ENCODE results near the gene LRRC8A.
"Not testable (repeated sequence)": the region's sequence is repeated elsewhere in the genome, so short reads cannot be mapped to it uniquely, and the experiment has no call there.

Gene LRRC8A

GRCh38 chr9:128940271-128940921, 58.5 kb downstream of the LRRC8A start:
- H3K27ac ChIP-seq = peak overlapping the region in 1 of 2 donors; percentile 45
- peak; percentile 69 for DNase-seq (ENCODE audit: low spot score)
- no peak overlapping the region for H3K4me3 ChIP-seq
- TF ChIP-seq, protein P1, sequence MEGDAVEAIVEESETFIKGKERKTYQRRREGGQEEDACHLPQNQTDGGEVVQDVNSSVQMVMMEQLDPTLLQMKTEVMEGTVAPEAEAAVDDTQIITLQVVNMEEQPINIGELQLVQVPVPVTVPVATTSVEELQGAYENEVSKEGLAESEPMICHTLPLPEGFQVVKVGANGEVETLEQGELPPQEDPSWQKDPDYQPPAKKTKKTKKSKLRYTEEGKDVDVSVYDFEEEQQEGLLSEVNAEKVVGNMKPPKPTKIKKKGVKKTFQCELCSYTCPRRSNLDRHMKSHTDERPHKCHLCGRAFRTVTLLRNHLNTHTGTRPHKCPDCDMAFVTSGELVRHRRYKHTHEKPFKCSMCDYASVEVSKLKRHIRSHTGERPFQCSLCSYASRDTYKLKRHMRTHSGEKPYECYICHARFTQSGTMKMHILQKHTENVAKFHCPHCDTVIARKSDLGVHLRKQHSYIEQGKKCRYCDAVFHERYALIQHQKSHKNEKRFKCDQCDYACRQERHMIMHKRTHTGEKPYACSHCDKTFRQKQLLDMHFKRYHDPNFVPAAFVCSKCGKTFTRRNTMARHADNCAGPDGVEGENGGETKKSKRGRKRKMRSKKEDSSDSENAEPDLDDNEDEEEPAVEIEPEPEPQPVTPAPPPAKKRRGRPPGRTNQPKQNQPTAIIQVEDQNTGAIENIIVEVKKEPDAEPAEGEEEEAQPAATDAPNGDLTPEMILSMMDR (IDR thresholded peaks at IDR 0.05) = no peak

- DNase-seq (ENCODE audit: low spot score) = peak; percentile 53
- TF ChIP-seq, protein P1 (IDR thresholded peaks at IDR 0.05) = no peak
- peak overlapping the region in 1 of 2 donors; percentile 45 for H3K27ac ChIP-seq
- no peak overlapping the region for H3K4me3 ChIP-seq
These were observed 59.2 kb downstream of the LRRC8A start for GRCh38 chr9:128940946-128941755.

GRCh38 chr9:128943832-128944620, 62.1 kb downstream of the LRRC8A start:
- Histone ChIP-seq H3K27ac (peak overlapping the region in 1 of 2 donors; percentile 54), H3K4me3 (no peak overlapping the region)
- TF ChIP-seq, protein P1 (IDR thresholded peaks at IDR 0.05) = no peak
- DNase-seq (ENCODE audit: low spot score) = no peak

- not testable (repeated sequence) for DNase-seq (ENCODE audit: low spot score); H3K27ac ChIP-seq; H3K4me3 ChIP-seq
These were observed 63.0 kb downstream of the LRRC8A start for GRCh38 chr9:128944966-128945365.

- DNase-seq (ENCODE audit: low spot score) = no peak
- Histone ChIP-seq H3K4me3 (peak overlapping the region; percentile 94), H3K27ac (no peak overlapping the region)
- TF ChIP-seq, protein P1 (IDR thresholded peaks at IDR 0.05) = no peak
These were observed 64.0 kb downstream of the LRRC8A start for GRCh38 chr9:128945798-128946501.

DNA sequence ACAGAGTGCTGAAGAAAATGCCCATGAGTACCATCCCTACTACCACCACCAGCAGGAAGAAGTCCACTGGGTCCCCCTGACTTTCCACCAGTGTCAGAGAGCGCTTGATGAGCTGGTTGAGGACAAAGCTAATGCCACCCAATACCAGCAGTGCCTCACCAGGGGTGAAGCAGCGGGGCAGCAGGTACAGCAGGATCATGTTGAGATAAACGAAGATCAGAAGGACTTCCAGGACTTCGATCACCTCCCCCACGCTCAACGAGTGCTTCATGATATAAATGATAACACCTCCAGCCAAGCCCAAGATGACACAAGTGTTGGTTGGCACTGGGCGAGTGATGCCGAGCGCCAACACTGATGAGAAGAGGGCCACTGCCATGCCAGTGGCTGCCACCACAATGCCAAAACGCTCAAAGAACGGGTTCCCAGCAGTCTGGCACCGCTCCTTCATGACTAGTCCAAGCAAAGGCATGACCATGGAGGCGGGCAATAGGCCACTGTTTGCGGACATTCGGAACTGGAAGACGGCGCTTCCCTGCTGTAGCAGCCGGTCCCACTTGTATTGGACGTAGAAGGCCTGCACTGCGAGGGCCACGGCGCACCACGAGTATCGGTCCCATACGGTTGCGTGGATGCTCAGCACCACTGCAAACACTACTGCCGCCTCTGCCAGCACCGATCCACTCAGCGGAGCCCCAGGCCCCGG, 64.8 kb downstream of the LRRC8A start:
- TF ChIP-seq, protein P1 (IDR thresholded peaks at IDR 0.05) = no peak

More for the DNA sequence above, 64.8 kb downstream of the LRRC8A start:
- Histone ChIP-seq H3K4me3 (peak overlapping the region; percentile 94), H3K27ac (peak overlapping the region; percentile 92 to 98)
- no peak for DNase-seq (ENCODE audit: low spot score)
